GM18858 (cell line): Measurements from ENCODE around the gene HERC3.

ENCODE experiments used
- ATAC-seq: cut with Tn5 transposase; IDR thresholded peaks from one replicate; pipeline ENCODE4 v1.9.1; 2021; ENCODE audit not compliant: unreplicated experiment

The HERC3 gene

DNA sequence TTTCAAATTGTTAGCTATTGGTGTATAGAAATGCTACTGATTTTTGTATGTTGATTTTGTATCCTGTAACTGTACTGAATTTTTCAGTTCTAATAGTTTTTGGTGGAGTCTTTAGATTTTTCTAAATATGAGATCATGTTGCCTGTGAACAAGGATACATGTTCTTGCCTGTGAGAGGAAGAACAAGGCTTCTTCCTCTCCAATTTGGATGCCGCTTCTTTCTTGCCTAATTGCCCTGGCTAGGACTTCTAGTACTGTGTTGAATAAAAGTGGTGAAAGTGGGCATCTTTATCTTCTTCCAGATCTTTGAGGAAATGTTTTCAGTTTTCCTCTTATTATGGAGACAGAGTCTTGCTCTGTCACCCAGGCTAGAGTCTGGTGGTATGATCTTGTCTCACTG lies 121.5 kb downstream of the HERC3 start:
- ATAC-seq = no peak

DNA sequence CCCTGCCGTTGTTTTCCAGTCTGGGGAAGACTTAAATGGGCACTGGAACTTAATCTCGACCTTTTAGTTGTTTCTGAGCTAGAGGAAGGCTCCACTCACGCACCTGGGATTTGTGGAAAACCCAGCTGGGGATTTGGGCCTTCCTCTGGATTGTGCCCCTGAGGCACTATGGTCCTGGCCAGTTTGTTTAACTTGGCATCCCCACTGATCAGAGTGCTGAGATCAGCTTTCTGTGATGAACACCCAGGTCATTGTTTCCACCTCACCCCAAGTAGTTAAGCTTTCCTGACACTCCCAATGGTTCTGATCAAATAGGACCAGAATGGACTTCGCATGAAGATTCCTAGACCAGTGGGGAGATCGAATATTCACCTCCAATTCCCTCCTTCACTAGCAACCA lies 125.8 kb downstream of the HERC3 start:
- no peak for ATAC-seq

DNA sequence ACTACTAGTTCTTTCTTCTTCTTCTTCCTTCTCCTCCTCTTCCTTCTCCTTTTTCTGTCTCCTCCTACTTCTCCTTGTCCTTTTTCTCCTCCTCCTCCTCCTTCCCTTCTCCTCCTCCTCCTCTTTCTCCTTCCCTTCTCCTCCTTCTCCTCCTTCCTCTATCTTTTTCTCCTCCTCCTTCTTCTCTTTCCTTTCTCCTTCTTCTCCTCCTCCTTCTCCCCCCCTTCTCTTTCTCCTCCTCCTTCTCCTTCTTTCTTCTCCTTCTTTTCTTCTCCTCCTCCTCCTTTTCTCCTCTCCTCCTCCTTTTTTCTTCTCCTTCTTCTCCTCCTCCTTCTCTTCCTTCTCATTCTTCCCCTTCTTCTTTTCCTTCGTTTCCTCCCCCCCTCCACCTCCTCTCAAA lies 127.1 kb downstream of the HERC3 start:
- ATAC-seq = no peak

DNA sequence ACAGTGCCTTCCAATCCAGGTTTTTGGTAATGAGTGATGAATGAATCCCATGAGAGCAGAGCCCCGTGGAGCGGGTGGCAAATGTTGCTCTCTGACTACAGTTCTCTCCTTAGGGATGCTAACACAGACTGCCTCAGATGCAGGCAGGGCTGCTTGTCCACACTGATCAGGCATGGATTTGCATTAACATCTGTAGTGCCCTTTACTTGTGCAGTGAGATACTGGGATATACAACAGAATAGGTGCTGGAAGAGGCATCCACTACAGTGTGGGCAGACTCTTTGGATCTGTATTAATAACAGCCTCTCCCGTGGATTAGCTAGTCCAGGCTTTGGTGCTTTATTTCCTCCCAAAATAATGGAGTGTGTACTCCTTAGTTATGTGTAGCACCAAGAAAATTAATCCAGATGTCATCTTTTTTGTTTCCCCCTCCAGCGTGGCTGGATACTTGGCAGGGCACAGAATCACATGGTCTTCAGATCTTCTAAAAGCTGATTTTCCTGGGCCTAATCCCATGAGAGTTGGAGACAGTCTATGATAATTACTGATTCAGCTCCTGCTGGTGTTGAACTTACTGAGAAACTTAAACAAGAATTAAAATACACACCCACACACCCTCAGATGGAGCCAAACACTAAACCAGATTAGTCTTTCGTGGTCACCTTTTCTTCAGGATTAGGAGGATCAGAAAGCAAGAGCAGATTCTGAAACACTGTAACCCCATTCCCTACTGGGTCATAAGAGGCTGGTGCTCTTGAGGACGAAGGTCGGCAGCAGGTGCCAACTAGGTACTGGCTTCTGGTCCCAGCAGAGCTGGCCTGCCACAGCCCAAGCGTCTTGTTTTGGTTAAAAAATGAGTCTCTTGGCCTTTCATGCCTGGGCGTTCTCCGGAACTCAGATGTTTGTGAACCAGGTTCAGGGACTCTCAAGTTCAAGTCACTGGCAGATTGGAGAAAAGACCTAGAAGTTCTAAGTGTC lies 128.5 kb downstream of the HERC3 start:
- no peak for ATAC-seq

DNA sequence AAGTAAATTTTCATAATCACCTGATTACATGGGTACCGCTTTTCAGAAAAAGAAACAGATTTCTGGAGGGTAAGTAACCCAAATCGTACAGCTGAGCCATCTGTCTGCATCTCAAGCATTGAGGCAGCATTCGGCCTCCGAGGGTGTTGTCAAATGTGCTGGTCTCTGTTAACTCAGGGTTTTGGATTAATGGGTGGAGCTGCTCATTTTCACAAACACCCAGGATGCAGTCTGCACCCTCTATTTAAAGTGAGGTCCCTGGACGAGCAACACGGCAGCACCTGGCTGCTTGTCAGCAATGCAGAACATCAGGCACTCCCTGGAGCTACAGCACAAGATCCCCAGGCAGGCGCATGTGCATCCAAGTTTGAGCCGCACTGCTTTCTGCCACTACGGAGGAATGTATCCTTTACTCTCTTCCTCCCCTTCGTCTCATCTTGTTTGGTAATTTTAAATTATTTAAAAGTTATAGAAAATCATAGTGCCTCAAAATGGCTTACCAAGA lies 130.0 kb downstream of the HERC3 start:
- ATAC-seq = no peak

DNA sequence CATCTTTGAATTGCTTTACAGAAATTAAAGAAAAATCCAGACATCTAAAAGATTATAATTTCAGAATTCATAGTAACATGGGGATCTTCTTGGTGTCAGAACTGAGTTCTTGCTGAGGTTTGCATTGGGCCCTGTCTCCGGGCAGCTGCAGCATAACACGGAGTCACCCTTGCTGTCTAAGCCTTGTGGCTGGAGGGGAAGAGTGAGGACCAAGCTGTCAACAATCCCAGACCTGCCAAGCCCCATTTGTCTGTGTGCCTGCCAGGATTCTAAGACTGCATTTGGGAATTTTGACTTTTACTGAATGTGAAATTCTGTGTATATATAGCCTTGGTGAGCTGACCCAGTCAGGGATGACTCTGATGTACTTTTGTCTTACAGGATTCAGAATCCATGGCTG lies 130.5 kb downstream of the HERC3 start:
- no peak for ATAC-seq

DNA sequence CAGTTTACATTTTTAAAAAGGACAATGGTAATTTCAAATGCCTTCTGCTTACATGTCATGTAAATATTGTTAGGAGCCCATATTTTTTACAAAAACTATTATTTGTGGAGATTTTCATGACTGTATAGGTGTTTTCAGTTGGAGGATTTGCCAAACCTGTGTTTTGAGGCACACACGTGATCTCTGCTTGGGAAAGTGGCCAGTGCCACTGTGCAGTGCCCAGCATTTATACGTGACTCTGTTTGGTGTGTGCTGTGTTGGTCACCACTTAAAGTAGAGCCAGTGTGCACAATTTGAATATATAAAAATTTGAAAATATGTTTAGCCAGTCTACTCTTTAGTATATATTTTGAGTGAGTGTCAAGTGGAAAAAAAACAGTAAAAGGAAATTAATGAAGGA lies 132.1 kb downstream of the HERC3 start:
- ATAC-seq = no peak

DNA sequence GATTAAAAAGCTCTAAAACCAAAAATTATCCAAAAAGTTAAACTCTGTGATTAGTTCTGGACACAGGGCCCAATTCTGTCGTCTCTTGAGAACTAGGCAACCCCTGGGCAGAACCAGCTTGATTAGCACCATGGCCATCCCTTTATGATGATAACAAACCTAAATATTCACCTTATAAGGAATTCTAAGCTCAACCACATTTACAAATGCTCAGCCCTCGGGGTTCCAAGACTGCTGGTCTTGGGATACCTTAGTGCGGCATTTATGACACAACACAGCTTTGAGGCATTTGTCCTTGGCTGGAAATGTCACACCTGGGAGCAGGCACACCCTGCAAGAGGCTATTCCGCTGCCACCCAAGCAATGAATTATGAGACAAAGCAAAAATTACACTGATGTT lies 132.9 kb downstream of the HERC3 start:
- ATAC-seq = no peak

DNA sequence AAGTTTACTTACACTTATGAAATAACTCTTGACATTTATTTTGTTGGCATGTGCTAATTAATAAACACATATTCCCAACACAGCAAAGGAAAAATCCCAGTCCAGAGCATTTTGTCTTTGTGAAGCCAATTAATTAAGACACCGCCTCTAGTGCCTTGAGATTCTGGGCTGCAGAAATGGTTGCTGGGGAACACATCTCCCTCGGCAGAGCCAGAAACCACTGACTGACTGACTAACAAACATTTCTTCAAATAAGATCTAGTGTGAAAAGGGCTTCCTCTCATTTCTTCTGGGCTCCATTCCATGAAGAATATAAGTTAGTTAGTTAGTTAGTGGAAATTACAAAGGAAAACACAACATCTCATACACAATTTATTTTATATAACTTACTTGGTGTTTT lies 133.7 kb downstream of the HERC3 start:
- ATAC-seq = no peak

DNA sequence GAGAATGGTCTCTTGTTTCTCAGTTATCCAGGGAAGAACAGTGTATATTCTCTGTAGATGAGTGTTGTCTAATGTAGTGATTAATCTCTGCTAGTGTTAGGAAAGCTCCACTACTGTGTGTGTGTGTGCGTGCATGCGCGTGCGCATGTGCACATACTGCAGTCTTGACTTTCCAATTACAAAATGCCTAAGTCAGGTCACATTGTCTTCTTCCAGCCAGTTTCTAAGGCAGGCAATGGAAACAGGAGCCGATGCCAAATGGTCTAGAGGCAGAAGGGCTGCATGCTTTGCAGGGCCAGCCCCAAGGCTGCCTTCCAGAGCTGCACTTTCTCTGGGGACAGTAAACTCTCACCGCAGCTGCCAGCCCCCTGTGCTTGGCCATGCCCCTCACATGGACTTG lies 135.9 kb downstream of the HERC3 start:
- ATAC-seq = no peak

DNA sequence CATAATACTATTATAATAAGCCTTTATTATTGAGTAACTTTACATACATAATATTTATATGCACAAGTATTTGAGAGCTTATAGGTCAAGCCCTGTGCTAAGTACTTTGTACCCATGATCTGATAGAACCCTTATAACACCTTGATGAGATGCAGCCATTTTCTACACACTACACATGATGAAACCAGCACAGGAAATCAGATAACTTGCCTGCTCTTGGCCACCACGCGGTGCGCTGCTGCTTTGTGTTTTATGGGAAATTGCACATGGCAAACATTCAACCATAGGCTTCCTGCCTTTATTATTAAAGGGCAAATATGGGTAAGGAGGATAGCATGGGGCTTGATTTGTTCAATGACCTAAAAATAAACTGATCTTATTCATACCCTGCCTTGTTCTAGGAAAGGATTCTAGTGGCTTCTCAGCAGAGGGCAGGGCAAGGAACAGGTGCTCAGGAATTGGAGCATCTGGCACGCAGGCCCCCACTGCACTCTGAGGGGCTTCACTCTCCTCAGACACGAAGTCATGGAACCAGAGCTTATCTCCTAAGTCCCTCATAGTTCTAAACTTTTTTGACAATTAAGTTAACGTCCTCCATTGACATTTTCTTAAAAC lies 137.0 kb downstream of the HERC3 start:
- ATAC-seq = no peak

DNA sequence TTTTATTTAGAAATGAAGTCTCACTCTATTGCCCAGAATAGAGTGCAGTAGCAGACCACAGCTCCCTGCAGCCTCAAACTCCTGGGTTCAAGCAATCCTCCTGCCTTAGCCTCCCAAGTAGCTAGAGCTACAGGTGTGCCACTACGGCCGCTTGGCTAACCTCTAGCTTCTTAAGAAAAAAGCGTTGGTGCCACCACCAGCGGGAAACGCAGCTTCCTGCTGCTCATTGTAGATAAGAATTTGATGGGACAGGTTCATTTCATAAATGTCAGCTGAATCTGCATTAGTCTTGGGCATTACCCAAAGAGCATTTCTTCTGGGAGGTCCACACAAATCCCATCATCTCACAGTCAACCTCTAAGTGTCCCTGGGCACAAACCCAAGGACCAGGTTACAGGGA lies 138.5 kb downstream of the HERC3 start:
- no peak for ATAC-seq

DNA sequence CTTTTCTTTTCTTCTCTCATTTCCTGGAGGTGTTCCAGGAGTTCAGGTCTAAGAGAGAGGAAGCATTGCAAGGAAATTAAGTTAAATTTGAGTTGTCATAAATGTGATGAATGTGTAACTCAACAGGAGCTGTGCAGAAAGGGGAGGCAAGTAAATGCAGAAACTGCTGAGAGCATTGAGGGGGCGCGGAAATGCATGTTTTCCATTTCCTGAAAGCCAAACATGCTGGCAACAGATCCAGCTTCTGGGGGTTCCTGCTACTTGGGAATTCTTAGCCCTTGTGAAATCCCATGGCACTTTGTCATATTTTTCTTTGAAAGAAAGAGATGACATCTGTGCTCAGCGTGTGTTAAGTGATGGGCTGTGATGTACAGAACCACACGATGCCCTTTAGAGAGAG lies 139.1 kb downstream of the HERC3 start:
- no peak for ATAC-seq

DNA sequence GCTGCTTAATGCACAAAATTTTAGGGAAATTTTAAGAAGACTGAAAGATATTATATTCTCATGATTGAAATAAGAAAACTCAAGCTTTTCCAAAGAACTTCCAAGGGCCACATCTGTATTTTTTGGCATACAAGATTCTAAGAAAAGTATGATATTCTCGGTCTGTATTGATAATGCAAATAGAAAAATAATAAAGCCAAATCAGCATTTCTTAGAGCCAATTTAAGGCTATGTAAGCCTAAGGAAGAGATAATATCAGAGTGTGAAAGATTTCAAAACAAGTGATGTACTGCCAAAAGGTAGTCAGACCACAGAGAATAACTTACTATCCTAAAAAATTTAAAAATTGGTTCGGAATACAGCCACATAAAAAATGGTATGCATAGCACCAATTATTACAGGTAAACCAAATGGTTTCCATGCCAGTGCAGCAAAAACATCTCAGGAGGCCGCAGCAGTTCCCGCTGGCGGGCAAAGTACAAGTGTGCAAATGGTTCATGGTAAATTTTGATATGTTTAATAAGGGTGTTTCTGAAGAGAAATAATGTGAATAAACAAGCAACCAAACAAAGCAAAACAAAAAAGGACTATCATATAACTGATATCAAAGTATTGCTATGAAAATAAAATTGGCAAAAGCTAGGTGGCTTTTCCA lies 140.6 kb downstream of the HERC3 start:
- no peak for ATAC-seq

DNA sequence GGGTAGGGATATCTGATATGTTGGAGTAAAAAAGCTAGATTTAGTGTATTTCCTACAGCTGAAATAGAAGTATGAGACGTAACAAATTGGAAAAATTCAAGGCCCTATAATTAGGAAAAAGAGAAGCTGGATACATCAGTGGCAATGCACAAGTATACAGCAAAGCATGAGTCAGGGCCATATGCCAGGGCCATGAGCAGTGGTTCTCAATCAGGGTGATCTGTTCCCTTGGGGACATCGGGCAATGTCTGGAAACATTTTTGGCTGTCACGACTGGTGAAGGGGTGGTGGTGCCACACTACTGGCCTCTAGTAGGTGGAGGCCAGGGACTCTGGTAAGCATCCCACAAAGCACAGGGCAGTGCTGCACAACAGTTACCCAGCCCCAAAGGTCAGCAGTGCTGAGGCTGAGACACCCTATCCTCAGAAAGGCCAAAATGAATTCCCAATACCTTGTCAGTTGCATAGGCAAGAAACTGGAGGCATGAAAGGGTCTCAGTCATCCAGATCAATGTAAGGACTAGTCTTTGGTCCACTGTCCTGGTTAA lies 142.2 kb downstream of the HERC3 start:
- ATAC-seq = no peak

DNA sequence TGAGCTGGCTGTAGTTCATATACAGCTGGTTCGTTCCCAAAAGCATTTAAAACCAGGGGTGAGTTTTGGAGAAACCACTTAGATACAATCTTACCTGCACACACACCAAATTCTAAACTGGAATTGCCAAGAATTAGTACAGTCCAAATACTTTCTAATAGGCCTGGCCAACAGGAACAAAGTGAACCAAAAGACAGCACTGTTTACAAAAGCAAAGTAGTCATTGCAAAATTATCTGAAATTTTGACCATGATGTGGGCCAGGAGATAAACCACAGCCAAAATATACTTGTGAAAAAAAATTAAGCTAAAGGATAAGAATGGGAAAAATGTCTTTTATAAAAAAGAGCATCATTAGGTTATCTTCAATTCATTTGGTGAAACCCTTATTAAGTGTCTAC lies 143.3 kb downstream of the HERC3 start:
- ATAC-seq = no peak

DNA sequence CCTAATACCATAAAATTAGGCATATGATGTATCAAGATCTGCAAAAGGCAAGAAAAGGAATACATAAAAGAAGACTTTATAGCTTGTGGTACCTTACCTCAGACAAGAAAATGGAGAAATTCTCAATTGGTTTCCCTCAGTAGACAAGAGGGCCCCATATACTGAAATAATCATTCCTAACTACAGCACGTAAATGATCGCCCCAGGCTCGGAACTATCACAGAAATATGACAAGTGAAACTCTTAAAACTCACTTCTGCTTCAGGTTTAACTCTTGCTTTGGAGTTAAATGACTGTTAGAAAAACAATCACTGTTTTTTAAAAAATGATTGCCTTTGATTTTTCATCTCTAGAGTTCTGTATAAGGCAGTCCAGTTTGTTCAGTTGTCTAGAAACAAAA lies 144.0 kb downstream of the HERC3 start:
- no peak for ATAC-seq

DNA sequence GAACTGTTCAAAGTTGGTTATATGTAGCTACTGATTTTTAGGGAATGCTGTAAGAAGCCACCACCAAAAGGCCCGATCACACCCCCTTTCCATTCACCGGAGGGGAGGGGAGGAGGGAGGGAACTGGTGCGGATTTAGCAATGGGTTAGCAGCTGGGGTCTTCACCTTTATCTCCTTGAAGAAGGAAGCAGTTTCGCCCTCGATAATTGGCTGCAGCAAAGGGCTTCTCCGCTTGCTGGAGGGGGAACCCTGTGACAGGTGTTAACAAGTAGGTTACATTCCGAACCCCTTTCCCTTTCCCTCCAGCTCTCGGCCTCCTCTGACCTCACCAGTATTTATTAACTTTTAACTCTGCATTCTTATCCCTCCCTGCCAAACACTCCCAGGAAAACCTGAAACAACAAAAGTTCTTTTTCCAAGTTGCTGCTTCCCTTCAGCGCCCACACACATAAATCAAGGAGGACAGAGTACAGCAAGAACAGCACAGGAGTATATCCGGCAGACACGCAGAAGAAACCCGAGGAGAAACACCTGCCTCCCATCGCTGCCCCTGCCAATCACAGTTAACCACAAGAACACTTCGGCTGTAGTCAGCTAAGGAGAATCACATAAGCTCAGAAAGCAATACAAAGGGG lies 145.1 kb downstream of the HERC3 start:
- ATAC-seq = peak; percentile 97

DNA sequence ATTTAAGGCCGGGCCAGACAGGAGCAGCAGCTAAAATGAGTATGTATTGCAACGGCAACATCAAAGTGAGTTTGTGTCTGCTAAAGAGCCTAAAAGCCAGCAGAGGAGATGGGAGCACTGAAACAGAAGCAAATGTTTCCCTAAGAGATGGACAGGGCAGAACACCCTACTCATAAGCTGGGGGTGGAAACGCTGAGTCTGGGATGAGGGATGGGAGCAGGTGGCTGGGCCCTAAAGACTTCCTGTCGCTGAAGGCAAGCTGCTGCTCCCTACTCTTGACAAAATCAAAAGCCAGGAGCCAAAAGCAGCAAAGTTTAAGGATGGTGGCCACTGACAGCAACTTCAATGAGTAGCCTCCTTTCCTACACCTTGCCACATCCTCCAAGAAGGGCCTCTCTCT lies 145.9 kb downstream of the HERC3 start:
- no peak for ATAC-seq

DNA sequence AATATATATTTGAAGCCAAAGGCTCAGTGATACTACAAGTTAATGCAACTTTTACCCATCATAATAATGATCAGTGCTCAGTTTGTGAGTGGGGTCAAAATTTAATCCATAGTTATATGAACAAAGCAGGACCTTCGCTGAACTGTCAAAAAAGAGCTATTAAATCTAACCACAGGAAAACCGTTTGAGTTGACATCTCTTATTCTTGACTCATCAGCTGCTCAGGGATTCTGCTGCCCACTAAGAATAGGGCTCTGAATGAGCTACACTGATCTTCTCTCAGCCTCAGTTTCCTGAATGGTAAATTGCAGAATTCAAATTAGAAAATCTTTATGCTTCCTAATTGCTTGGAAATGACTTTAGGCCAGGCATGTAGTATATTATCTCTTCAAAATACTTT lies 150.3 kb downstream of the HERC3 start:
- no peak for ATAC-seq

DNA sequence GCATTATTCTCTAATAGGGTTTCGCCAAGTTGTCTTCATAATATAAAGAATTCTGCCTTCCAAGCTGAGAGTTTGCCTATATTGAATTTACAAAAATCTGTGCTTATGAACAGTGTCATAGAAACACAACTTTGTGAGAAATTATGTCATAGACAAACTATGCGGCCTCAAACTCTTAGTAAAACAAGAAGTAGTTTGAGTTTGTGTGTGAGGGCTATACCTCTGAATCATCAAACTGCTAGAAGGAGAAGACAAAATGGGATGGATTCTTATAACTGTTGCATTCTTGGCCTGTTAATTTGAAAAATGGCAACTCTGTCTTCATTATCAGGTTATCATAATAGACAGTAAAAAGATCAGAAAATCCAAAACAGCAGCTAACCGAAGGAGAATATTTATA lies 151.4 kb downstream of the HERC3 start:
- ATAC-seq = no peak
